GM04504 (cell line): Measurements from ENCODE around the gene DOCK9.

Experiments used
- DNase-seq: peaks from one replicate; pipeline ENCODE4 v3.0.0-alpha.2; 2012; ENCODE audit warnings: low read depth

DOCK9 gene, protein sequence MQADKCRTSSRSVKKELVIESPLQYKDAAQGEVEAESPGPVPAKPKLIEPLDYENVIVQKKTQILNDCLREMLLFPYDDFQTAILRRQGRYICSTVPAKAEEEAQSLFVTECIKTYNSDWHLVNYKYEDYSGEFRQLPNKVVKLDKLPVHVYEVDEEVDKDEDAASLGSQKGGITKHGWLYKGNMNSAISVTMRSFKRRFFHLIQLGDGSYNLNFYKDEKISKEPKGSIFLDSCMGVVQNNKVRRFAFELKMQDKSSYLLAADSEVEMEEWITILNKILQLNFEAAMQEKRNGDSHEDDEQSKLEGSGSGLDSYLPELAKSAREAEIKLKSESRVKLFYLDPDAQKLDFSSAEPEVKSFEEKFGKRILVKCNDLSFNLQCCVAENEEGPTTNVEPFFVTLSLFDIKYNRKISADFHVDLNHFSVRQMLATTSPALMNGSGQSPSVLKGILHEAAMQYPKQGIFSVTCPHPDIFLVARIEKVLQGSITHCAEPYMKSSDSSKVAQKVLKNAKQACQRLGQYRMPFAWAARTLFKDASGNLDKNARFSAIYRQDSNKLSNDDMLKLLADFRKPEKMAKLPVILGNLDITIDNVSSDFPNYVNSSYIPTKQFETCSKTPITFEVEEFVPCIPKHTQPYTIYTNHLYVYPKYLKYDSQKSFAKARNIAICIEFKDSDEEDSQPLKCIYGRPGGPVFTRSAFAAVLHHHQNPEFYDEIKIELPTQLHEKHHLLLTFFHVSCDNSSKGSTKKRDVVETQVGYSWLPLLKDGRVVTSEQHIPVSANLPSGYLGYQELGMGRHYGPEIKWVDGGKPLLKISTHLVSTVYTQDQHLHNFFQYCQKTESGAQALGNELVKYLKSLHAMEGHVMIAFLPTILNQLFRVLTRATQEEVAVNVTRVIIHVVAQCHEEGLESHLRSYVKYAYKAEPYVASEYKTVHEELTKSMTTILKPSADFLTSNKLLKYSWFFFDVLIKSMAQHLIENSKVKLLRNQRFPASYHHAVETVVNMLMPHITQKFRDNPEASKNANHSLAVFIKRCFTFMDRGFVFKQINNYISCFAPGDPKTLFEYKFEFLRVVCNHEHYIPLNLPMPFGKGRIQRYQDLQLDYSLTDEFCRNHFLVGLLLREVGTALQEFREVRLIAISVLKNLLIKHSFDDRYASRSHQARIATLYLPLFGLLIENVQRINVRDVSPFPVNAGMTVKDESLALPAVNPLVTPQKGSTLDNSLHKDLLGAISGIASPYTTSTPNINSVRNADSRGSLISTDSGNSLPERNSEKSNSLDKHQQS (N-terminal part only)

DNA sequence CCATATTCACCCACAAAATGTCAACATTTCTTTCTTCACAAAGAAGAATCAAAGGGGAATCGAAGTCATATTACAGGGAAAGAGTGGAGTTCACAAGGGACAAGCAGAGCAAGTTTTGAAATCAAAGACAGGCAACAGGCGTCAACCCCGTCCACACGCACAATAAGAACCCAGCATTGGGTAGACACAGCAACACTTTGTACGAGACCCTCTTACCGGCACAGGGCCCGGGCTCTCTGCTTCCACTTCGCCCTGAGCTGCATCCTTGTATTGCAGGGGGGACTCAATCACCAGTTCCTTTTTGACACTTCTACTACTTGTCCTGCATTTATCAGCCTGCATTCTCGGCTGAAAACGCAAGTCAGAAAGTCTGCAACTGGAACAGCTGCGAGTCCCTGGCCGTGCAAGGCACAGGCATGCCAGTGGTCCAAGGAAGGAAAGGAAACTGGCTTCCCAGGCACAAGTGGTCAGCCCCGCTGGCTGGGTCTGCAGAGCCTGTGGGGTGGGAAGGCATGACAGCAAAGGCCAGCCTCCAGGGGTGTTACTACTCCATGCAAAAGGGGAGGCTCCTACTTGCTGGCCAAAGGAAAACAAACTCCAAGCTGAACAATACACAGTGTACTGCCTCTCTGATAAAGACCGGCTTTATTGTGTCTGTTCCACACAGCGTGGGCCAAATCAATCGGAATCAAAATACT, at the start of gene DOCK9:
TSS of gene DOCK9 (minus strand) at position 497 of the 698 bp plus-strand sequence. CDS start at position 342, 155 bp downstream.
- peak; percentile 11 for DNase-seq

DNA sequence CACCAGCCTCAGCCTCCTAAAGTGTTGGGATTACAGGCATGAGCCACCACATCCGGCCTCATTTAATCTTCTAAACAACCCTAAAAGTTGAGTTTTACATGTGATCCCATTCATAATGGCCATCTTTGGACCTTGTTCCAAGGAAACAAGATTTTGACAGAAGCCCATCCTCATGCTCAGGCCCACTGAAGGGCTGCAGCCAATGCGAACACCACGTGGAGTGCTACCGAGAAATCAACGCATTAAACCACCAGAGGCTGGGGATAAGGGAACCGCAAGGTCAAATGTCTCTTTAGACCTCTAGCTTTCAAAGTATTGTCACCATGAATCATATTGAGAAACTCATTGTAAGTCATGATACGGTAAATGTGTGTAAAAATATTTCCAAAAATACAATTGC, 49.4 kb upstream of the DOCK9 start:
- no peak for DNase-seq

DNA sequence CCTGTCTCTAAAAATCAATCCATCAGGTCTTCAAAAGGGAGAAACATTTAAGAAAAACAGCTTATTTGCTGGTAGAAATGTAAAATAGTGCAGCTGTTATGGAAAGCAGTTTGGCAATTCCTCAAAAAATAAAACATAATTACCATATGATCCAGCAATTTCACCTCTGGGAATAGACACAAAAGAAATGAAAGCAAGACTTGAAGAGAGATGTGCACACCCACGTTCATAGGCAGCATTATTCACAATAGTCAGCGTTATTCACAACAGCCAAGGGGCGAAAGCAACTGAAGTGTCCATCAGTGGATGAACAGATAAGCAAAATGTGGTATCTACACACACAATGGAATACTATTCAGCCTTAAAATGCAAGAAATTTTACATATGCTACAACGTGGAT, 45.1 kb upstream of the DOCK9 start:
- DNase-seq, result no peak

DNA sequence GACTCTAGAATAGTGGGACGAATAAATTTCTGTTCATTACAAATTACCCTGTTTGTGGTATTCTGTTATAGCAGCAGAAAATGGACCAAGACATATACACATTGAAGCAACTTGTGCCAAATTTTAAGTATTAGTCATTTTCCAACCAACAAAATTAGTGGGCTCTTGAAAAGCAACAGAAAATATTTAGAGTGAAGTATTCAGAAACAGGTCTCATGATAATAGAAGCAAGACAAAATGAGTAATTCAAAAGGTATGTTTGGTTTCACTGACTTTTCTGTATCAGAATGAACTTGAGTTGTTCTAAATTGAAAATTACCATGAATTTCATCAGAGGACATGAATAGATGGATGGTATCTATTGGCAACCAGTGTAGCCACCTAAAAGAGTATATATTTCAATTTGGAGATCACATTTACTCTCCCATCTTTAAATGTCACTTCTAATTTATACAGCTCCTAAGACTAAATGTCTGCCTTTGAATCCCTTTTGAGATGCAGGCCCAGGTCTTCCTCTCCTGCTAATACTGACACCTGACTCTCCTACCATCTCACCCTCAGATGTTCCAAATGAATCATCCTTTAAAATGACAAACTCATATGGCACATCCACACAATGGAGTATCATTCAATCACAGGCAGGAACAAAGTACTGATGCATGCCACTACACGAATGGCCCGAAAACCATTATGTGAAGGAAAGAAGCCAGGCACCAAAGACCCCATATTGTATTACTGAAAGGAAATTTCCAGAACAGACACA, 40.7 kb upstream of the DOCK9 start:
- DNase-seq, result no peak

DNA sequence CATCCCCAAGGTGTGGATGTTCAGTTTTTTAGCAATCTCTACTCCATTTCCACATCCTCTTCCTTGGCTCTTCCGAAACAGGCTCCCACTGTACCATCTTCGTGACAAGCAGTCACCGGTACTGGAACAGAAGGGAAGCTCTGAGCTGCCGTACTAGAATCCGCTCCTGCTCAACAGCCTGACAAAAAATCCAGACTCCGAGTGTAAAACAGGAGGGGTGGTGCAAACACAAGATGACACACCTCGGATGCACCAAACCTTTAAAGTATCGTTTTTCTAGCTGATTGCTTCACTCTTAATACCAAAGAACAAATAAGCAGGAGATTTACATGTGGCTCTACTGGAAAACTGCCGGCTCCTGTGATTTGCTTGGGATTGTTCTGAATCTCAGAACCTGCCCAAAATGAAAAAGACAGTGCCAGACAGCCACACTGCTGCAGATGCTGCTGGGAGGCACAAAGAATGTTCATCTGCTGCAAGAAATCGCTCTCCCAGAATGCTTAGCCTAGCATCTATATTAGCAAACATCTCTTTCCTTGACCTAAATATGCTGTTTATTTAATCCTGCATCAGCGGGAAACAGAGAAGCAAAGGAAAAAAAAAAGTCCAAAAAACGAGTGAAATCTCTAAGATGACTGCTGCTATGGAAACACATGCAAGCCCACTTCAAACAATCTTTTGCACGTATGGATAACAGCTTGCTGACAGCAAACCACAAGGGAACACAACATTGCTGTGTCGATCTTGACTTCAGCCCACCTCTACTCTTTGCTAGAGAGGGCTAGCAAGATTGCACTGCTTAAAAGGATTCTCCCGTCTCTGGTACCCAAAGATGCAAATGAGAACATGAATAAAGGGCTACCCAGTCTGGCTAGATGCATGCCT, 38.0 kb upstream of the DOCK9 start:
- no peak for DNase-seq

DNA sequence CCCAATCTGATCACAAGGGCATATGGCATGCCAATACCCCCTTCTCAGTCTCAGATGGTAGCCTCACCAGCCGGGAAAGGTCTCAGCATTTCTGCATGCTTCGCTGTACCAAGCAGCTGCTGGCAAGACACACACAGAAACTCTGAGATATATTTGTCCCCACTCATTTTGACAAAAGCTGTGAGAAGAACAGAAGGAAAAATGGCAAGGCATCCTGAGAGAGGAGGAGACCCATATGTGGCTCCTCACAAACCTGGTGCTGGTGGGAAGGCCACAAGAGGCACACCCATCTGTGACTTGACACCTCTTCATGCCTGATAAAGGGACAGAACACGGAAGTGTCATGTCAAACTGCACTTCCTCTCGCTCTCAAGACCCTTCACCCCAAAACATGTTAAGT, 36.7 kb upstream of the DOCK9 start:
- no peak for DNase-seq

DNA sequence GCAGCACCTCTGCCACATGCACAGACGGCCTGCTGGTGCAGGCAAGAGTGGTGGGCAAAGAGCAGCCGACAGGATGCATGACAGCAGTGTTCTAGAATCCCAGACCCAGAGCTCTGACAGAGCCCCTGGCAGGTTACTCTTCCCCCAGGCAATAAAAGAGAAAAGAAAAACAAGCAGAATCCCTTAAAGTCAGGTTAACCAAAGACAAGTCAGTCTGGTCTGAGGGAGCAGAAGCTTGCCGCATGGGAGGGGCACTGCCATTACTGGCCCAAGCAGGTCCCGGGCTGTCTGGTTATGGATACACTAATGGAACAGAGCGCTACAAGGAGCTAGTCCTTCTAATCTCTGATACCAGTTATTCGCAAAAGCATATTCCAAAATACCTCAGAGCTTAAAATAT, 36.1 kb upstream of the DOCK9 start:
- DNase-seq, result no peak

DNA sequence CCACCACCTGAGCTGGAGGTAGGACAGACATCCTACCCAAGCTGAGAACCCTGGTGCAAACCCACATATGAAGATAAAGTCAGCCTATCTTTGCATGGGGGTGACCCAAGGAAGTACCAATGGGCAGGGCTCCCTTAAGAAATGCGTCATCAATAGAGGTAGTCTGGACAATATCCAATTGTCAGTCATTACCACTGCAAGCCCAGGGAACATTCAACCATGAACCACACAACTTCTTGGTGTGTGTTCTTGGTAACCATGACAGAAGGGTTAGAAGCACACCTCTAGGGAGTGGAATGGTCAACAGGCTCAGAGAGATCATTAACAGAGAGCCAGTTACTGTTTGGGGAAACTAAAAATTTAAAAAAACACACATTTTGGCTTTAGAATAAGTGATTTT, 34.7 kb upstream of the DOCK9 start:
- DNase-seq, result no peak

DNA sequence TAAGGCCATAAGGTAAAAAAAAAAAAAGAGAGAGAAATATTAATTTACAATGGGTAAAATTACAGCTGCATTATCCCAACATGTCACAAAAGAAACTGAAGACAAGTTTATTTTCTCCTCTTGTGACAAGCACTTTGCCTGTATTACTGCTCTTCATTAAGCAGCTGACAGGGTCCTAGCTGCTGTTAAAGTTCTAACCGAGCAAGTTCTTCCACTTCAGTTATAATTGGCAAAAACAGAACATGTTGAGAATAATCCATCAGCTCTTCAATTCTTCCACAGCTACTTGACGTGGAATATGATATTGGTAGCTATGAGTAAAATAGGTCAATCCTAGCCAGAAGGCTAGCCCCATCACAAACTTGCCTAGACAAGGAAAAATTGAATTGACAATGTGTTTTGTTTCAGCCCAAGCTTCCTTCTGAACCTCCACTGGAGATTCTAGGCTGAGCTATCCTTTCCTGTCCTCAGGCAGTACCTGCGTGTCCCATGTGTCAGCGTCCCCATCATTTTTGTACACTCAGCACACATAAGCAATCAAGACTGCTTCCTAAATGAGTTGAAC, 32.2 kb upstream of the DOCK9 start:
- DNase-seq, result no peak

DNA sequence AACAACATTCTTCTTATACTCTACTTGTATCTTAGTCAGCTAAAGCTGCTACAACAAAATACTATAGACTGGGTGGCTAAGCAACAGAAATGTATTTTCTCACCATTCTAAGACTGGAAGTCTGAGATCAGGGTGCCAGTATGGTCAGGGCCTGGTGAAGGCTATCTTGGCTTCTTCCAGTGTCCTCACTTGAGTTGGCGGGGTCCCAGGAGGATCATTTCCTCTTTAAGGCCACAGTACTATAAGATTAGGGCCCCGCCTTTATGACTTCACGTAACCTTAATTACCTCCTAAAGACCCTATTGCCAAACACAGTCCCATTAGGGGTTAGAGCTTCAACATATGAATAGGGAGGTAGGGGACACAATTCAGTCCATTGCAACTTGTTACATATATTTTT, 30.7 kb upstream of the DOCK9 start:
- no peak for DNase-seq

DNA sequence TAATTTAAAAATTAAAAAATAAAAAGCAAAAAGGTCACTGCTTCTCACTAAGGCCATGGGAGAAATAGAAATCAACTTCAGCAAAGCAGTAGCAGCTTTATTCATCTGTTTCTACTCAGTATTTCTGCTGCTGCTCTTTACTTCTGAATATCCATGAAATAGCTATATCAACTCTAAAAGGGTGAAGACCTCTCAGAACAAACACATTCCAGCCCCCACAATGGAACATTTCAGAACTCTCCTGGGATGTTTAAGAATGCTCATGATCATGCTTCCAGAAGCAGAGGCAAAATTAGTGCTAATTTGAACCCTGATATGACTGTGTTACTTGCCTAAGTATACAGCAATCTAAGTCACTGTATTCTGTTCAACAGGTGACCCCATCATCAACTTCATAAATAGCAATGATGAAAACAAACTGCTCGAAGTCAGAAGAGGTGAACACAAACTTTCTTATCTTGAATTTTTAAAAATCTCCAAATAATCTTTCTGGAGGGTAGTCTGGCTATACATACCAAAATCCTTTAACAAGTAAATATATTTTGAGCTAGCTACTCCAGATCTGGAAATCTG, 29.6 kb upstream of the DOCK9 start:
- DNase-seq, result no peak

DNA sequence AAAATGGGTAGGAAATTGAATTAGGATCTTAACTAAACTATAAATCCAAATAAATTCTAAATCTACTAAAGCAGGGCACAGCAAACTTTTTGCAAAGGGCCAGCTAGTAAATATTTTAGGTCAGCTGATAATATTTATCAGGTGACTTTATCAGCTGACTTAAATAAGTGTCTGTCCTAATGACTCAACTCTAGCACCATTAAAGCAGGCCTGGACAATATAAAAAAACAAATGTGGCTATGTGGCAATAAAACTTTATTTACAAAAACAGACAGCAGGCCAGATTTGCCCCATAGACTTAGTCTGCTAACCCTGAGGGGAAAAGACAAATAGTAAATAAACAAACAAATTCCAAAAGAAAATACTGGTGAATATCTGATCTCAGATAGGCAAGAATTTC, 27.7 kb upstream of the DOCK9 start:
- no peak for DNase-seq

DNA sequence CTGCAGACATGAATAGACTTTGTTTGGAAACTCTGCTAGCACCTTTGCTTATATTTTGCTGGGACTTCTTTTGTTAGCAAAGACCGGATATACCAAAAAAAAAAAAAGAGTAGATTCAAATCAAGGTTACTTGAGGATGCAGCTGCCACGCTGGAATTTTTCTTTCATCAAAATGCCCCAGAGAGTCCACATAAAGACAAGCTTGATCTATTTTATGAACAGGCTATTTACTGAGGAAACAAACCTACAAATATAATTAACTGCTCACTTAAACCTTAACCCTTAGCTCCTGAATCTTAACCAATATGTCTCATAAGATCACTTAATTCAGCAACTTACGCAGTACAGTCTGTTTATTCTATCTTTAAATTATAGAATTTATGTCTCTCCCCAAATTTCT, 27.1 kb upstream of the DOCK9 start:
- DNase-seq, result no peak

DNA sequence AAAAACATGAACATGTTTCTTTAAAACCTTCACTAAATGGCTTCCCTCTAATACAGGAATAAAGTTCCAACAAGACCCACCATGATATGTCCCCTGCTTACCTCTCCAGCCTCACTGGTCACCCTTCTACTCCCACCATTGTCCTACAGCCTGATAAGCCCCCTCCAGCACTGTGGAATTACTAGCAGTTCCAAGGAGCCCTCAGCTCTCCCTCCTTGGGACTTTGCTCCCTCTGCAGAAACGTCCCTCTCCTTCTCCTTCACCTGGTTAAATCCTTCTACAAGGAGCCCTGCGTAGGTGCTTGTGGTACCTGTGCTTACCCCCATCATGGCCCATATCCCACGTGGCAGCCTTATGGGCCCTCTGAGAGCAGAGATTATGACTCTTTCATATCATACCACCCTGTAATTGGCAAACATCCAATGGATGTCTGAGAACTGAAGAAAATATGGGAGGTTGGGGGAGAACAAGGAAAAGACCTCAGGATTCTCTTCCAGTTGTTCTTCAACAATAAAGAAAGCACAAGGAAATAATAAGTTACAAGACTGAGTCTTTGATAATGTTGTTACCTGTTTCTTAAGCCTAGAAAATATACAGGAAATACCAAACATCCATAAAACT, 26.1 kb upstream of the DOCK9 start:
- DNase-seq, result no peak

DNA sequence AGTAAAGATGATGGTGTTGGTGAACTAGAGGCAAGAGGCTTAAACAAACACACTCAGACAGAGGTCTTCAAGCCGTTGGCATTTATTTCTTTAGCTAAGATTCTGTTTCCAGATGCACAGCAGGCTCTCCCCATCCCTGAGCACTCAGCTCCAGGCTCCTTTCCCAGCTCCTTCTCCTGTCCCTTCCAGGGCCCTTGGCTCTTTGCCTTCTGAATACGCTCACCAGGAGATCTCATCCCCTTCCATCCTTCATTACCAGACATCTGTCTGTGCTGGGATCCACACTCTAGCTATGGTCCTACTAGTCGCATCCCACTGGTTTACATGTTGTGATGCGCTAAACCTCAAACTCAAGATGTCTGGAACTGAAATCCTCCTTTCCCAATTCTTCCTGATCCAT, 25.3 kb upstream of the DOCK9 start:
- no peak for DNase-seq

DNA sequence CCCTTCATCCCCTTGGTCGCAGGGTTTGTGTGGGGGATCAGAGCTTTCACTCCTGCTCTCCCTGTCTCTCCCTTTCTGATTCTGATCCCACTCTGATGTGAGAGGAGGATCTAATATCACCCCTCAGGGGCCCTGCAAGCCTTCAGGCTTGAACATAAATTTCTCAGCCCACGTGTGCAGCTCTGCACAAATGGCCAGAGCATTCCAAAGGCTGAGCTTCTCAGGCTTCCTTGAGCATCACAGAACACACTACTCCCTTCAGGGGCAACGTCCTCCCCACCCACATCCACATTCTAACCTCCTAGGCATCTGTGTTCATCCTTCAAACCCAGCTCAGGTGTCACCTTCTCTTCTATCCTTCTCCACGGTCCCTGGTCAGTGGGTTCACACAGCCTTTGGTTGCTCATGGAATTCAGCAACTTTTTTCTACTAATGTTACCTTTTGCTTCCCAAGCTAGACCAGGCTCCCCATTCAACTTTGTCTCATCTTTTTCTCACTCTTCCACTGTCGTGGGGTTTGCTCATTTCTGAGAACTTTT, 24.4 kb upstream of the DOCK9 start:
- no peak for DNase-seq

DNA sequence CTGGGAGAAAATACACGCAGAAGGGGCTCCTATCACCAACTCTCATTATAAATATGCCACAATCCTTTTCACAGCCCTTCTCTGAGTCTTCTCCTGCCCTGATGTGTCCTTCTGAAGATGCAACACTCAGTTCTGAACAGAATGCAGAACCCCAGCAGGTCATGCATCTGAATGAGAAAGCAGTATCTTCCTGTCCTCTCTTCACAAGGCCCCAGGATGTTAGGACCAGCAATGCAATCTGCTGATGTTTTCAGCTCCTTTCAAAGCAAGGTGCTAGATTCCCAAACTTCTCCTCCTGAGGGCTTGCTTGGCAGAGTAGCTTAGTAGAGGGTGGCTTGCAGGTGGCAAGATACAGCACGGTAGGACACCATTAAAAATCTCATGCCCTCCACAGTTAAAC, 22.3 kb upstream of the DOCK9 start:
- no peak for DNase-seq

DNA sequence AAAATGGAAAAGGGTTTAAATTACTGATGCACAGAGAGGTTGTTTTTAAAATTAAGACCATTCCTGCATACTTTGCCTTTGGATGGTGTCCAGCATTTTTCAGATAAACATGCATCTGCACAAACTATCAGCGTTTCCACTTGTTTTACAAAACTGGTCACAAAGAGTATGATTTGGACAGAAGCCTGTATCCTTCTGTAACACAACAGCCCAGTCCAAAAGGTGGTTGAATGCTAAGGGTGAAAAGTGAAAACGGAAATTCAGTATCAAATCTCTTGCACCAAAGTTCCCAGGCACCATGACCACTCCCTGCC, 21.7 kb upstream of the DOCK9 start:
- DNase-seq, result no peak
